RWPE2 (cell line): Measurements from ENCODE around the gene CDKN2D.
A peak's percentile ranks its signal among the peaks of the same experiment; 100 is the strongest.

ENCODE experiments used
- ATAC-seq: fragments of 200-7000 bp; cut with Tn5 transposase; 3 replicates; pipeline ENCODE4 v1.9.1; 2021; ENCODE audit warnings: low read depth
- DNase-seq: peaks from one replicate; pipeline ENCODE4 v3.0.0-alpha.2; 2020; ENCODE audit warnings: low spot score
- H3K27ac ChIP-seq: fragments of 450-650 bp; 2 replicates; pipeline ENCODE4 v1.5.1; 2017; ENCODE audit warnings: mild to moderate bottlenecking; ENCODE audit not compliant: poor library complexity, severe bottlenecking
- H3K27me3 ChIP-seq: fragments of 250-450 bp; sonication (Bioruptor Pico); 2 replicates; pipeline ENCODE4 v1.5.1; 2021; ENCODE audit warnings: mild to moderate bottlenecking, moderate library complexity; ENCODE audit not compliant: insufficient read depth, poor library complexity, severe bottlenecking
- H3K36me3 ChIP-seq: fragments of 250-450 bp; sonication (Bioruptor Pico); 2 replicates; pipeline ENCODE4 v1.5.1; 2020; ENCODE audit warnings: low read depth, mild to moderate bottlenecking, moderate library complexity
- H3K4me1 ChIP-seq: fragments of 250-450 bp; sonication (Bioruptor Pico); 2 replicates; pipeline ENCODE4 v1.5.1; 2021; ENCODE audit warnings: mild to moderate bottlenecking, moderate library complexity; ENCODE audit not compliant: insufficient read depth, poor library complexity, severe bottlenecking
- H3K4me3 ChIP-seq: fragments of 250-450 bp; sonication (Bioruptor Pico); 2 replicates; pipeline ENCODE4 v1.5.1; 2021; ENCODE audit warnings: mild to moderate bottlenecking, moderate library complexity; ENCODE audit not compliant: severe bottlenecking
- H3K9me3 ChIP-seq: fragments of 250-450 bp; sonication (Bioruptor Pico); 2 replicates; pipeline ENCODE4 v1.5.1; 2021; ENCODE audit warnings: mild to moderate bottlenecking, moderate library complexity; ENCODE audit not compliant: severe bottlenecking
- TF ChIP-seq, protein P1 (sequence below): fragments of 450-650 bp; IDR thresholded peaks from one replicate; pipeline ENCODE4 v1.5.1; 2017; ENCODE audit warnings: mild to moderate bottlenecking, moderate library complexity; ENCODE audit not compliant: poor library complexity, severe bottlenecking

The CDKN2D gene

DNA sequence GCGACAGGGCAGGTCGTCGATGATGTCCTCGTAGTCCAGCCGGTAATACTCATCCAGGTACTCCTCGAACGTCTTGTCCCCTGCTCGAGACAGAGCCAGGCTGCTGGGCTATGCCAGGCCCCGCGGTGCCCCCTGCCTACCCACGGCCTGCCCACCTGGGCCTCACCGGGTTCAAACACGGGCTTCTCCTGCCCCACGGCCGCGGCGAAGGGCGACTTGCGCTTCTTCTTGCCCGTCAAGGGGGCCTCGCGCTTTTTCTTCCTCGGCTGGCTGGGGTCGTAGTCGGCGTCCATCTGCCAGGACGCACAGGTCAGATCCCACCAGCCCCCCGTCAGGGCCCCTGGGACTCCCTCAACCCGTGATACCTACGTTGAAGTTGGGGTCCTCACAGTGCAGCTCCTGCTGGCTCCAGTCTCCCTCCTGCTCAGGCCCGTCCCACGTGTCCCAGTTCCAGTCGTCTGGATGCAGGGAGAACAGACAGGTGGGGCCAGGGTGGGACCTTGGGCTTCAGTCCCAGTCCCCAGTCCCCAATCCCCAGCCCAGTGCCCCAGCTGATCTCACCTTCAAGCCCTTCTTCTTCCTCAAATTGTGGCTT lies 11.1 kb downstream of the CDKN2D start:
- peaks cover 71% of the 10 kb centered on the region for H3K36me3 ChIP-seq
- H3K27me3 ChIP-seq: no peaks in the 10 kb centered on the region
- TF ChIP-seq, protein P1, sequence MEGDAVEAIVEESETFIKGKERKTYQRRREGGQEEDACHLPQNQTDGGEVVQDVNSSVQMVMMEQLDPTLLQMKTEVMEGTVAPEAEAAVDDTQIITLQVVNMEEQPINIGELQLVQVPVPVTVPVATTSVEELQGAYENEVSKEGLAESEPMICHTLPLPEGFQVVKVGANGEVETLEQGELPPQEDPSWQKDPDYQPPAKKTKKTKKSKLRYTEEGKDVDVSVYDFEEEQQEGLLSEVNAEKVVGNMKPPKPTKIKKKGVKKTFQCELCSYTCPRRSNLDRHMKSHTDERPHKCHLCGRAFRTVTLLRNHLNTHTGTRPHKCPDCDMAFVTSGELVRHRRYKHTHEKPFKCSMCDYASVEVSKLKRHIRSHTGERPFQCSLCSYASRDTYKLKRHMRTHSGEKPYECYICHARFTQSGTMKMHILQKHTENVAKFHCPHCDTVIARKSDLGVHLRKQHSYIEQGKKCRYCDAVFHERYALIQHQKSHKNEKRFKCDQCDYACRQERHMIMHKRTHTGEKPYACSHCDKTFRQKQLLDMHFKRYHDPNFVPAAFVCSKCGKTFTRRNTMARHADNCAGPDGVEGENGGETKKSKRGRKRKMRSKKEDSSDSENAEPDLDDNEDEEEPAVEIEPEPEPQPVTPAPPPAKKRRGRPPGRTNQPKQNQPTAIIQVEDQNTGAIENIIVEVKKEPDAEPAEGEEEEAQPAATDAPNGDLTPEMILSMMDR: no peak
- H3K27ac ChIP-seq: no peak overlapping the region
- no peak overlapping the region for H3K4me3 ChIP-seq
- no peak for ATAC-seq
- DNase-seq: no peak
- no peaks in the 10 kb centered on the region for H3K9me3 ChIP-seq
- H3K4me1 ChIP-seq: peaks cover 28% of the 10 kb centered on the region

GRCh38 chr19:10555610-10555973 lies 13.2 kb downstream of the CDKN2D start:
- peaks cover 28% of the 10 kb centered on the region for H3K4me1 ChIP-seq
- peaks cover 79% of the 10 kb centered on the region for H3K36me3 ChIP-seq
- no peaks in the 10 kb centered on the region for H3K9me3 ChIP-seq
- no peak overlapping the region for H3K4me3 ChIP-seq
- peak overlapping the region; percentile 63 for H3K27ac ChIP-seq
- H3K27me3 ChIP-seq: no peaks in the 10 kb centered on the region
- TF ChIP-seq, protein P1: no peak
- ATAC-seq (no peak), DNase-seq (no peak)

GRCh38 chr19:10554760-10555609 lies 13.8 kb downstream of the CDKN2D start:
- no peak for ATAC-seq
- peaks cover 78% of the 10 kb centered on the region for H3K36me3 ChIP-seq
- TF ChIP-seq, protein P1: no peak

GRCh38 chr19:10553943-10554381 lies 14.8 kb downstream of the CDKN2D start:
- H3K9me3 ChIP-seq: no peaks in the 10 kb centered on the region
- ATAC-seq (peak; percentile 51), DNase-seq (no peak)
- no peak overlapping the region for H3K4me3 ChIP-seq
- peaks cover 78% of the 10 kb centered on the region for H3K36me3 ChIP-seq
- H3K4me1 ChIP-seq: peaks cover 28% of the 10 kb centered on the region
- peak overlapping the region; percentile 63 for H3K27ac ChIP-seq
- TF ChIP-seq, protein P1: no peak
- no peaks in the 10 kb centered on the region for H3K27me3 ChIP-seq

More at GRCh38 chr19:10554760-10555609, 13.8 kb downstream of the CDKN2D start:
- H3K27ac ChIP-seq: peak overlapping the region; percentile 63
- H3K27me3 ChIP-seq: no peaks in the 10 kb centered on the region
- no peak overlapping the region for H3K4me3 ChIP-seq
- H3K9me3 ChIP-seq: no peaks in the 10 kb centered on the region
- H3K4me1 ChIP-seq: peaks cover 28% of the 10 kb centered on the region
- DNase-seq: no peak
